GM12878 (cell line): ENCODE measurements around the gene RALGPS1. TPM values are rescaled to one million over a fixed set of nuclear protein-coding genes. Genes with fewer than 3 reads are reported as not detected.

Experiments
- ATAC-seq: fragments of 200-7000 bp; cut with Tn5 transposase; 3 replicates; pipeline ENCODE4 v1.9.1; 2020; ENCODE audit warnings: mild to moderate bottlenecking, moderate library complexity
- BruUV-seq: library from RNA; stranded (reverse); fragments of 400-500 nt; replicated peaks from 2 replicates; lab custom pipeline; 2021; lab: Mats Ljungman, UMichigan
- CTCF ChIA-PET: fragments of 300-600 bp; sonication (Branson Sonifier 250); formaldehyde crosslinking; extraction: SDS; loops from one replicate; lab custom pipeline; 2021; ENCODE audit warnings: inconsistent platforms; lab: Yijun Ruan, JAX
- POLR2A ChIA-PET: fragments of 350-600 bp; formaldehyde crosslinking; extraction: SDS; loops from one replicate; lab custom pipeline; 2021; ENCODE audit warnings: inconsistent platforms; lab: Charles Lee
- RAD21 ChIA-PET: fragments of 300-600 bp; sonication (Branson Sonifier 250); formaldehyde crosslinking; loops from one replicate; lab custom pipeline; 2023; ENCODE audit warnings: antibody characterized with exemption; ENCODE audit not compliant: unreplicated experiment; lab: Charles Lee
- SMC1A ChIA-PET: fragments of 300-600 bp; sonication (Branson Sonifier 250); formaldehyde crosslinking; loops from one replicate; lab custom pipeline; 2023; ENCODE audit not compliant: unreplicated experiment, uncharacterized antibody; lab: Charles Lee
- DNase-seq: peaks from one replicate; pipeline ENCODE4 v3.0.0-alpha.2; 2011; ENCODE audit warnings: low read depth, low spot score
- FAIRE-seq: peaks from 3 replicates; lab custom pipeline; 2011; peaks lifted over from hg19 to GRCh38; lab: Jason Lieb, UNC
- H2AFZ ChIP-seq: 2 replicates; pipeline ENCODE4 v1.6.0; 2011; ENCODE audit warnings: low read depth, low read length, control low read depth; ENCODE audit not compliant: control insufficient read depth
- H3K27ac ChIP-seq: 2 replicates; pipeline ENCODE4 v1.5.1; 2011; ENCODE audit warnings: control low read depth; ENCODE audit not compliant: control insufficient read depth, insufficient read depth
- H3K27me3 ChIP-seq, 2 experiments: replicated peaks in 1 of 2; 2 replicates each; pipeline versions ENCODE4 v1.6.0 to v1.6.1; 2011; ENCODE audit warnings: low read length in 1 of 2; ENCODE audit not compliant: control insufficient read depth in 2 of 2, insufficient read depth in 2 of 2
- H3K36me3 ChIP-seq, 2 experiments: 2 replicates each; pipeline ENCODE4 v1.5.1; 2011; ENCODE audit warnings: low read length in 1 of 2; ENCODE audit not compliant: control insufficient read depth in 2 of 2, insufficient read depth in 2 of 2
- H3K4me1 ChIP-seq: 2 replicates; pipeline ENCODE4 v1.6.1; 2011; ENCODE audit warnings: mild to moderate bottlenecking, low read length, moderate library complexity, mixed read lengths; ENCODE audit not compliant: control insufficient read depth, insufficient read depth
- H3K4me2 ChIP-seq: 2 replicates; pipeline ENCODE4 v1.6.0; 2011; ENCODE audit warnings: control low read depth; ENCODE audit not compliant: control insufficient read depth, insufficient read depth
- H3K4me3 ChIP-seq: fragments of 200-600 bp; sonication (generic); 2 replicates; pipeline ENCODE4 v1.5.1; 2016
- H3K79me2 ChIP-seq: 2 replicates; pipeline ENCODE4 v1.6.0; 2011; ENCODE audit warnings: low read length; ENCODE audit not compliant: control insufficient read depth, insufficient read depth
- H3K9ac ChIP-seq: 2 replicates; pipeline ENCODE4 v1.8.0; 2011; ENCODE audit warnings: low read length, control low read depth, mixed read lengths; ENCODE audit not compliant: control insufficient read depth, insufficient read depth
- H3K9me3 ChIP-seq: replicated peaks from 3 replicates; pipeline ENCODE4 v1.5.1; 2011; ENCODE audit warnings: mild to moderate bottlenecking, low read length; ENCODE audit not compliant: control insufficient read depth, insufficient read depth
- H4K20me1 ChIP-seq: 2 replicates; pipeline ENCODE4 v1.6.0; 2011; ENCODE audit not compliant: control insufficient read depth, insufficient read depth
- LARP7 ChIP-seq: fragments of 450-650 bp; IDR thresholded peaks from 2 replicates; pipeline ENCODE4 v1.6.1; 2017; ENCODE audit warnings: mild to moderate bottlenecking
- NFYB ChIP-seq: IDR thresholded peaks from 2 replicates; pipeline ENCODE4 v1.6.1; 2011; ENCODE audit warnings: low read depth, mild to moderate bottlenecking, low read length, improper control_type of control experiment, moderate library complexity; ENCODE audit not compliant: insufficient read depth
- SMARCA5 ChIP-seq: fragments of 450-650 bp; IDR thresholded peaks from 2 replicates; pipeline ENCODE4 v1.6.1; 2017; ENCODE audit warnings: mild to moderate bottlenecking
- SPI1 ChIP-seq: IDR thresholded peaks from 2 replicates; pipeline ENCODE4 v1.6.1; 2011; ENCODE audit warnings: low read depth, mild to moderate bottlenecking, low read length, moderate library complexity, borderline replicate concordance; ENCODE audit not compliant: insufficient read depth
- TAF1 ChIP-seq: IDR thresholded peaks from 2 replicates; pipeline ENCODE4 v1.6.1; 2011; ENCODE audit warnings: mild to moderate bottlenecking, low read depth, low read length, borderline replicate concordance
- WGBS: methylation state at CpG from one replicate; pipeline ENCODE4 v1.1.6; 2016; ENCODE audit warnings: low lambda C conversion rate; ENCODE audit not compliant: insufficient replicate concordance, insufficient coverage; ENCODE audit errors: missing lambda C conversion rate; 5-methylcytosine and 5-hydroxymethylcytosine counted together
- in situ Hi-C: fragments of 300-500 bp; cut with MboI; formaldehyde crosslinking; loops from 9 replicates; pipeline ENCODE4 v1.14.3; 2018; ENCODE audit warnings: mixed read lengths
- intact Hi-C: fragments of 100-400 bp; cut with micrococcal nuclease; formaldehyde crosslinking; loops from one replicate; pipeline ENCODE4 v1.14.2; 2022; ENCODE audit not compliant: unreplicated experiment
- polyA plus RNA-seq, 11 experiments: library from polyadenylated mRNA; depleted of rRNA in 4 of 11; unstranded in 6 of 11; stranded (reverse) in 5 of 11; fragments of >200 nt; fragmentation: Nextera tagmentation in 4 of 11; fragmentation: Illumina TruSeq in 1 of 11; extraction: Ambion mirVana in 4 of 11; extraction: Trizol in 1 of 11; gene quantifications; 1 replicate in 1 of 11; 2 replicates in 10 of 11; pipeline versions ENCODE4 v1.2.1 to v1.2.3, GENCODE V29; 2011 to 2016; ENCODE audit warnings: inconsistent platforms in 2 of 11, missing spikeins in 2 of 11, low read depth in 1 of 11
- total RNA-seq, 4 experiments: library from RNA; depleted of rRNA in 3 of 4; stranded (reverse); fragments of >200 nt in 3 of 4; fragmentation: Illumina TruSeq in 1 of 4; extraction: Trizol in 1 of 4; gene quantifications; 2 replicates each; pipeline versions ENCODE4 v1.2.1 to v1.2.3, GENCODE V29; 2013 to 2021
- TF ChIP-seq, protein P1 (sequence below): fragments of 150-350 bp; IDR thresholded peaks from 2 replicates; pipeline ENCODE4 v1.6.1; 2014; ENCODE audit warnings: mild to moderate bottlenecking, low read depth, low read length

The RALGPS1 gene
- total and polyA plus RNA-seq, 10 of the 15 experiments (the other 5 are each of a cell fraction or from before 2014, with no cell fraction given): 0.13 to 5.6 (median 2.7) TPM

DNA sequence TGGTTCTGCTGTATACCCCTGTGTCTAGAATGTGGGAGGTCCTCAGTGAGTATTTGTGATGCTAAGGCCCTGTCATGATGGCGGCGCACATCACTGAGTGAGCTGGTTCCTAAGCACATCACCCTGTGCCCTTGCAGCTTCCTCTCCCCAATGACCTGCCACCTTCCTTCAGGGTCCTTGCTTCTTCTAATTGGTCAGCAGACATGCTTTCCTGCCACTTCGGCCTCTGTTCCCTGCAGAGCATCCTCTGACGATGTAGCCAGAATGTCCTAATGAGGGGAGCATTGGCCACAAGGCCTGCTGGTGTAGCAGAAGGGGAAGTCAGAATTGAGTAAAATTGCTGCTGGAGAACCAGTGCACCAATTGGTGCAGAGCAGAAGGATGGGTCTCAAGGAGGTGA, 238.9 kb downstream of the RALGPS1 start:
- ChIA-PET POLR2A (interaction anchor here (0.6 to 1.4 kb wide), 4 partner anchors 10 to 35 kb away, joined by 3 to 6 read pairs (median 4); partner anchors contain the start of gene ANGPTL2), RAD21 (interaction anchor here (0.8 to 3.6 kb wide), 9 partner anchors 13 to 188 kb away, joined by 3 to 76 read pairs (median 8); partner anchors contain the start of gene ANGPTL2), SMC1A (interaction anchor here (1.0 to 28.4 kb wide), 9 partner anchors 10 to 189 kb away, joined by 3 to 812 read pairs (median 5); no protein-coding TSS in a partner anchor), CTCF (interaction anchor here (0.7 to 2.4 kb wide), 9 partner anchors 12 to 188 kb away, joined by 3 to 8 read pairs (median 3); no protein-coding TSS in a partner anchor)
- no peaks in the 10 kb centered on the region for H3K27me3 ChIP-seq
- H3K9me3 ChIP-seq: no peaks in the 10 kb centered on the region
- peak; percentile 9; the same call in 1 of the 3 replicates for ATAC-seq
- FAIRE-seq: no peak
- in situ Hi-C loops: no loop called here
- H3K4me1 ChIP-seq: peaks cover 21% of the 10 kb centered on the region
- H3K9ac ChIP-seq: no peak overlapping the region
- DNase-seq: no peak
- H4K20me1 ChIP-seq: no peaks in the 10 kb centered on the region
- no peaks in the 10 kb centered on the region; a peak in 1 of 4 replicates for H3K36me3 ChIP-seq
- H3K4me3 ChIP-seq: no peak overlapping the region
- TF ChIP-seq SPI1: 0 out of 2 replicates have a peak, but pooled peaks have one; percentile 44
- TF ChIP-seq, protein P1, sequence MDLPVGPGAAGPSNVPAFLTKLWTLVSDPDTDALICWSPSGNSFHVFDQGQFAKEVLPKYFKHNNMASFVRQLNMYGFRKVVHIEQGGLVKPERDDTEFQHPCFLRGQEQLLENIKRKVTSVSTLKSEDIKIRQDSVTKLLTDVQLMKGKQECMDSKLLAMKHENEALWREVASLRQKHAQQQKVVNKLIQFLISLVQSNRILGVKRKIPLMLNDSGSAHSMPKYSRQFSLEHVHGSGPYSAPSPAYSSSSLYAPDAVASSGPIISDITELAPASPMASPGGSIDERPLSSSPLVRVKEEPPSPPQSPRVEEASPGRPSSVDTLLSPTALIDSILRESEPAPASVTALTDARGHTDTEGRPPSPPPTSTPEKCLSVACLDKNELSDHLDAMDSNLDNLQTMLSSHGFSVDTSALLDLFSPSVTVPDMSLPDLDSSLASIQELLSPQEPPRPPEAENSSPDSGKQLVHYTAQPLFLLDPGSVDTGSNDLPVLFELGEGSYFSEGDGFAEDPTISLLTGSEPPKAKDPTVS: no peak
- no peak overlapping the region for H3K27ac ChIP-seq
- intact Hi-C loops: no loop called here
- no peaks in the 10 kb centered on the region for H3K79me2 ChIP-seq
- WGBS: 98% methylated on average over 4 of the region's 4 CpGs
- no peak overlapping the region for H2AFZ ChIP-seq
- H3K4me2 ChIP-seq: no peak overlapping the region
- no TSS peak for BruUV-seq

DNA sequence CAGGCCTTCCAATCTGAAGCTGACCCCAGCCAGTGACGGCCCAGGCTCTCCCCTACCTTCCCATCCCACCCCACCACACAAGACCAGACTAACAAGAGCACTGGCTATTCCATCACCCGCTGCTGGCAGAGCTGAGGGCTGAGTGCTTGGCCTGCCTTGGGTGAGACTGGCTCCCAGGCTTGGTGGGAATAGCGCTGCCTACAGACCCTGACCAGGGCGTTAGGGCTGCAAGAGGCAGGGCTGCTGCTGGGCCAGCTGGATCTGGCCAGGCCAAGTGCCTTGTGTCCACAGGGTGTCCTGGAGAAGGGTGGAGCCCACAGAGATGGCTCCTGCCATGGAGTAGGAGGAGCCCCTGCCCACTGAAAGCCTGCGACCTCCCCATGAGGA, 239.4 kb downstream of the RALGPS1 start:
- Histone ChIP-seq H2AFZ (peak overlapping the region; percentile 26; the same call in 1 of the 2 replicates), H3K36me3 (no peaks in the 10 kb centered on the region; a peak in 1 of 4 replicates), H3K9ac (peak overlapping the region; percentile 19; the same call in 1 of the 2 replicates), H3K4me1 (peaks cover 21% of the 10 kb centered on the region), H3K79me2 (no peaks in the 10 kb centered on the region), H4K20me1 (no peaks in the 10 kb centered on the region), H3K4me2 (peak overlapping the region; percentile 80), H3K4me3 (0 out of 2 replicates have a peak overlapping the region, but pooled peaks have one; percentile 4), H3K27ac (peak overlapping the region; percentile 75), H3K9me3 (no peaks in the 10 kb centered on the region), H3K27me3 (no peaks in the 10 kb centered on the region)
- BruUV-seq: no TSS peak
- POLR2A ChIA-PET: interaction anchor here (0.6 to 3.0 kb wide), 7 partner anchors 9 to 87 kb away, joined by 3 to 23 read pairs (median 4); partner anchors contain the start of gene ANGPTL2
- in situ Hi-C loops (no loop called here), intact Hi-C loops (loop anchor here (1.0 kb wide), 1 partner anchor 12 kb away; no protein-coding TSS in a partner anchor)
- ATAC-seq (peak; percentile 71), DNase-seq (no peak), FAIRE-seq (no peak)
- RAD21 ChIA-PET: interaction anchor here (0.8 to 3.6 kb wide), 15 partner anchors 12 to 189 kb away, joined by 3 to 76 read pairs (median 6); partner anchors contain the start of gene ANGPTL2
- 73% methylated on average over 5 of the region's 5 CpGs for WGBS
- CTCF ChIA-PET: interaction anchor here (1.0 to 2.4 kb wide), 8 partner anchors 10 to 189 kb away, joined by 3 to 8 read pairs (median 4); no protein-coding TSS in a partner anchor
- SMC1A ChIA-PET: interaction anchor here (0.8 to 28.4 kb wide), 14 partner anchors 11 to 189 kb away, joined by 3 to 812 read pairs (median 4); no protein-coding TSS in a partner anchor
- TF ChIP-seq TAF1 (no peak), NFYB (no peak), SMARCA5 (peak; percentile 87), LARP7 (peak; percentile 73)
